Brain pericyte (primary cell): ENCODE measurements around the gene ARMC2.
"Not testable (repeated sequence)": the region's sequence is repeated elsewhere in the genome, so short reads cannot be mapped to it uniquely, and the experiment has no call there.

ENCODE experiments used
- DNase-seq: peaks from one replicate; pipeline ENCODE4 v3.0.0-alpha.2; 2012; ENCODE audit warnings: low read depth, low spot score

Gene ARMC2

DNA sequence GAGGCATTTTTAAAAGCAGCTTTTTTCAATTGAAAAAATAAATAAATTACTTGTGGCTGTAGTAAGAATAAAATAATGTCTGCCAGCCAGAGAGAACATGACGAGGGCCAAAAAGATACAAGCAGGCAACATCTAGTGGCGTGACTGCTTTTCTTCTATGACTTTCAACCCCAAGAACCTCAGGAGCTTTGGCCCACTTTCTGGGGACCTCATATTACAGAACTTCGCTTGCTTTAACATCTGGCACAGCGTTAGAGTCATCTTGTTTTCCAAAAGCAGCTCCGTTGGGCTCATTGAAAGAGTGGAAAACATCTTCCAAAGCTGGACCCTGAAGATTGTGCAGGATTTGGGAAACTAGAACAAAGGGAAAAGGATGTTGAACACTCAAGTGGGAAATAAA is 67.0 kb downstream of the ARMC2 start:
- DNase-seq, result no peak

GRCh38 chr6:108916026-108916686 is 67.9 kb downstream of the ARMC2 start:
- DNase-seq, result no peak

GRCh38 chr6:108920751-108921150 is 72.5 kb downstream of the ARMC2 start:
- DNase-seq, result no peak

DNA sequence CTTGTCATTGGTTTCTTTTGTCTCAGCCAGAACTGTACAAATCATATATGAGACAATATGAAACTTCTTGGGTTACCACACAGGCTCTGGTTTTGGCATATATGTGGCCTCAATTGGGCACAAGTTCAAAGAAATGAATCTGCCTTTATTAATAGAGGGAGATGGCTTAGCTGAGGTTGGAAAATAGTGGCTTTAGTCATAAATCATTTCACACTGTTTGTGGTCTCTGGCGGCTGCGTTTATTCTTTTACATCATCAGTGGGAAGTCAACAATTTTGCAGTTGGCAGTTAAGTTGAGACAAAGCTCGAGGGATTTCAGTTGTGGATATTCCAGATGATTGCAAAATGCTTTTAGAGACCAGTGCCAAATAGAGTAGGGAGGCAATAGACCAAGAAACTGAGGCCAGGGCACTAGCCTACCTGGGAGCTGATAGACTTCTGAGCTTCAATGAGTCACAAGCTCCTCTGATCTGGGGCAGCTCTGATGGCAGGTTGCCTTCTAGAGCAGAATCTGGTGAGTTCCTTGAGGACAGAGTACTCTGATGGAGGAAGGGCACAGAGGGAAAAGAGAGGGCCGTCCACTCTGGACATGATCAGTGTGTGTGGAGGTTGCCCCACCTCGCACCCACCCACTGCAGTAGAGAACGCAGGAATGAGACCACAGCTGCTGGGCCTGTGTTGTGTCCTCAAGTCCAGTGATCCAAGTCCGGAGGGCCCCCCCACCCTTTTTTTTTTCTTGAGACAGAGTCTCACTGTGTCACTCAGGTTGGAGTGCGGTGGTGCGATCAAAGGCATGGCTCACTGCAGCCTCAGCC is 73.5 kb downstream of the ARMC2 start:
- no peak for DNase-seq

- DNase-seq, result no peak
These were observed 74.3 kb downstream of the ARMC2 start for GRCh38 chr6:108922499-108922898.

- no peak for DNase-seq
These were observed 79.7 kb downstream of the ARMC2 start for GRCh38 chr6:108927927-108928326.

- DNase-seq, result no peak
These were observed 80.4 kb downstream of the ARMC2 start for GRCh38 chr6:108928650-108929049.

GRCh38 chr6:108931090-108931489 is 82.9 kb downstream of the ARMC2 start:
- DNase-seq, result not testable (repeated sequence)

GRCh38 chr6:108937170-108937569 is 88.9 kb downstream of the ARMC2 start:
- no peak for DNase-seq

DNA sequence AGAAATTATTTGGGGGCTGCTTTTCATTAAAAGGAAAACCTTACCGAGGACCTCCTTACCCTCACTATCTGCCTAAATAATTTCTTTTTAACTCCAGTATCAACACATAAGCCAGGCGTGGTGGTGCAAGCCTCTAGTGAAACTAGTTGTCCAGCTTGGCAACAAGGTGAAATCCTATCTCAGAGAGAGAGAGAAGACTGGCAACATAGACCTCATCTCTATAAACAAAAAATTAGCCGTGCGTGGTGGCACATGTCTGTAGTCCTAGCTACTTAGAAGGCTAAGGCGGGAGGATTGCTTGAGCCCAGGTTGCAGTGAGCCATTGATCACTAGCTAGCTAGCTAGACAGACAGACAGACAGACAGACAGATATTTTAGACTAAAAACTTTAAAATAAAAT is 92.5 kb downstream of the ARMC2 start:
- no peak for DNase-seq

GRCh38 chr6:108941281-108941680 is 93.1 kb downstream of the ARMC2 start:
- no peak for DNase-seq

GRCh38 chr6:108941859-108942258 is 93.6 kb downstream of the ARMC2 start:
- no peak for DNase-seq

- DNase-seq, result no peak
These were observed 94.6 kb downstream of the ARMC2 start for GRCh38 chr6:108942556-108943492.

GRCh38 chr6:108944071-108944470 is 95.8 kb downstream of the ARMC2 start:
- DNase-seq, result no peak

DNA sequence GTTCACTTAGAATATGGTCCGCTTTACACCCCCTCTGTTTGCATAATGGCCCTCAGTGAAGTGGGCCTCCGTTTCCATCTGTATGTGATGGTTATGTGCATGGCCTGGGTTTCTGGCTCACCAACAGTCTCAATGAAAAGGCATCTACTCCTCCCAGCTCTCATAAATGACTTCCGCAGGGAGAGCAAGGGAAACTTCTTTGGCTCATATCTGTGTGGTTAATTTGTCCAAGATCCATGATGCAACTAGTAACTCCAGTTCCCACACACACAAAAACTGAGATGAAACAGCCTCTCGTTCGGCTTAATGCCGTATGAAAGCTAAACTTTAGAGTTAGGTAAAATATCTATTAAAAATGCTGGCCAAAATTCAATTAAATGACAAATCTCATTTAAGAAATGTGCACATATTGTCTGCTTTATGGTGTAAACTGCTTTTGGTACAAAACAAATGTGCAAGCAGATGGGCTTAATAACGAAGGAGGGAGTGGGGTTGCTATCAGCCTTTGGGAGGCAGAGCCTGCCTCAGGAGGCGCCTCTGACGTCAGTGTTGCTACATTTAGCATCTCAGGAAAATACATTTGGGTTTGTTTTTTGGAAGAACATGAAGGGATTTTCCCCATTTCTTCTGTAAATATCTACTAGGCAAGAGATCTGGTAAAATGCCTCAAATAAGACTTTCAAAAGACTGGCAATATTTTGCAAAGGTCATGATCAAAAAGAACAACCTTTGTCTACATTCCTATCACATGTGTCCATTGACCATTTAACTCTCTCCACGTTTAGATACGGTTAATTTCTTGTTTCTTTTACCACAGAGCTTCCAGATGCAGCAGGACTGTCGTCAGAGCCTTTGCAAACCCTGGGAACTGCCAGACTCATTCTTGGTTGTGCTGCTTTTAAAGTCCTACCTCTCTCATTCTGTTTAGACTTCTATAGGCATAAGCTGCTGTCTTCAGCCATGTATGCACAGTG is 96.8 kb downstream of the ARMC2 start:
- peak; percentile 55 for DNase-seq

GRCh38 chr6:108945681-108946159 is 97.5 kb downstream of the ARMC2 start:
- DNase-seq, result peak; percentile 66

GRCh38 chr6:108946695-108947094 is 98.5 kb downstream of the ARMC2 start:
- DNase-seq, result no peak

GRCh38 chr6:108947114-108947854 is 99.1 kb downstream of the ARMC2 start:
- DNase-seq, result peak; percentile 73

- DNase-seq, result no peak
These were observed 100.0 kb downstream of the ARMC2 start for GRCh38 chr6:108948181-108948661.
